Gastroesophageal sphincter (tissue), 4 donors: Measurements from ENCODE around the gene MPC1. TPM values are rescaled to one million over a fixed set of nuclear protein-coding genes. Genes with fewer than 3 reads are reported as not detected.
A peak's percentile ranks its signal among the peaks of the same experiment; 100 is the strongest.
"Not testable (repeated sequence)": the region's sequence is repeated elsewhere in the genome, so short reads cannot be mapped to it uniquely, and the experiment has no call there.

Experiments used
- ATAC-seq: fragments of 150-250 bp; one replicate; pipeline ENCODE4 v1.9.1; 2016; ENCODE audit warnings: mild to moderate bottlenecking, moderate library complexity
- H3K27ac ChIP-seq, 4 donors: fragments of 200-600 bp; sonication (generic) in 3 of 4; 1 replicate in 3 of 4; 2 replicates in 1 of 4; pipeline ENCODE4 v1.5.1; 2016 to 2019
- H3K27me3 ChIP-seq: fragments of 200-600 bp; sonication (generic); one replicate; pipeline ENCODE4 v1.5.1; 2019
- H3K36me3 ChIP-seq, 2 donors: fragments of 200-600 bp; sonication (generic); one replicate each; pipeline ENCODE4 v1.5.1; 2019; ENCODE audit warnings: control low read depth in 1 of 2
- H3K4me1 ChIP-seq, 3 donors: fragments of 200-600 bp; sonication (generic); 1 replicate in 2 of 3; 2 replicates in 1 of 3; pipeline ENCODE4 v1.5.1; 2016 to 2019; ENCODE audit warnings: control low read depth in 2 of 3
- H3K4me3 ChIP-seq, 2 donors: fragments of 200-600 bp; sonication (generic); one replicate each; pipeline ENCODE4 v1.5.1; 2019; ENCODE audit warnings: mild to moderate bottlenecking in 1 of 2, moderate library complexity in 1 of 2
- H3K9me3 ChIP-seq, 3 donors: fragments of 200-600 bp; sonication (generic); one replicate each; pipeline ENCODE4 v1.5.1; 2017 to 2019; ENCODE audit warnings: control low read depth in 2 of 3
- CTCF ChIP-seq, 4 experiments: fragments of 200-600 bp in 2 of 4; fragments of 450-650 bp in 2 of 4; sonication (generic) in 1 of 4; IDR thresholded peaks; one replicate each; pipeline ENCODE4 v1.5.1; 2017 to 2019; ENCODE audit warnings: antibody characterized with exemption in 4 of 4, mild to moderate bottlenecking in 2 of 4, moderate library complexity in 2 of 4
- EP300 ChIP-seq: sonication (generic); formaldehyde crosslinking; IDR thresholded peaks from one replicate; pipeline ENCODE4 v1.6.1; 2017; ENCODE audit warnings: antibody characterized with exemption, mild to moderate bottlenecking
- POLR2A ChIP-seq, 2 donors: fragments of 450-650 bp; IDR thresholded peaks; one replicate each; pipeline ENCODE4 v1.6.1; 2017; ENCODE audit warnings: antibody characterized with exemption in 2 of 2, mild to moderate bottlenecking in 2 of 2, moderate library complexity in 1 of 2
- POLR2AphosphoS5 ChIP-seq: sonication (generic); formaldehyde crosslinking; IDR thresholded peaks from one replicate; pipeline ENCODE4 v1.6.1; 2017; ENCODE audit warnings: antibody characterized with exemption
- WGBS, 2 donors: methylation state at CpG; one replicate each; pipeline ENCODE4 v1.1.5; 2018; ENCODE audit warnings: low coverage in 1 of 2; 5-methylcytosine and 5-hydroxymethylcytosine counted together
- total RNA-seq, 4 donors: library from RNA; depleted of rRNA; stranded (reverse); fragments of >200 nt; gene quantifications; one replicate each; pipeline ENCODE4 v1.1.0, GENCODE V29; 2016

Gene MPC1
- total RNA-seq, 4 donors from 2014 or later = 57.9 to 93.2 (median 72.8) TPM

GRCh38 chr6:166365221-166365620 lies 17.5 kb downstream of the MPC1 start:
- Histone ChIP-seq H3K27me3 (no peaks in the 10 kb centered on the region), H3K4me3 (no peak overlapping the region), H3K36me3 (peaks cover 0 to 56% of the 10 kb centered on the region in 2 donors), H3K27ac (peak overlapping the region; percentile 15 to 78 (median 76)), H3K9me3 (no peaks in the 10 kb centered on the region), H3K4me1 (peaks cover 0 to 26% (median 5%) of the 10 kb centered on the region in 3 donors)
- peak; percentile 38 for ATAC-seq
- TF ChIP-seq POLR2AphosphoS5 (no peak), EP300 (no peak), CTCF (IDR thresholded peaks at IDR 0.05) (no peak), POLR2A (IDR thresholded peaks at IDR 0.05) (no peak)
- 16 to 19% methylated on average over 2 of the region's 2 CpGs for WGBS, 2 donors

GRCh38 chr6:166364456-166364855 lies 18.3 kb downstream of the MPC1 start:
- Histone ChIP-seq H3K4me1 (peaks cover 0 to 26% (median 5%) of the 10 kb centered on the region in 3 donors), H3K4me3 (no peak overlapping the region), H3K36me3 (peaks cover 0 to 53% of the 10 kb centered on the region in 2 donors), H3K9me3 (no peaks in the 10 kb centered on the region), H3K27me3 (no peaks in the 10 kb centered on the region), H3K27ac (peak overlapping the region in 3 of 4 donors; percentile 74 to 78 (median 77))
- ATAC-seq = peak; percentile 75
- TF ChIP-seq POLR2A (IDR thresholded peaks at IDR 0.05) (no peak), POLR2AphosphoS5 (peak; percentile 8)
- WGBS, 2 donors = 32 to 49% methylated on average over 4 to 7 of the region's 7 CpGs

GRCh38 chr6:166362427-166362826 lies 20.3 kb downstream of the MPC1 start:
- H3K9me3 ChIP-seq, H3K4me3 ChIP-seq, H3K27me3 ChIP-seq, ATAC-seq: not testable (repeated sequence)
- Histone ChIP-seq H3K36me3 (peaks cover 0 to 48% of the 10 kb centered on the region in 2 donors), H3K27ac (peak overlapping the region in 1 of 4 donors; percentile 77), H3K4me1 (peaks cover 0 to 26% (median 5%) of the 10 kb centered on the region in 3 donors)
- 100% methylated on average over 1 to 3 of the region's 4 CpGs for WGBS, 2 donors

- WGBS, 2 donors = 67 to 85% methylated on average over 1 to 3 of the region's 3 CpGs
- ATAC-seq = no peak
- no peak overlapping the region for H3K27ac ChIP-seq
- H3K27me3 ChIP-seq = no peaks in the 10 kb centered on the region
- no peak overlapping the region for H3K4me3 ChIP-seq
- peaks cover 0 to 26% (median 5%) of the 10 kb centered on the region in 3 donors for H3K4me1 ChIP-seq
- TF ChIP-seq EP300 (no peak), CTCF (IDR thresholded peaks at IDR 0.05) (no peak), POLR2A (IDR thresholded peaks at IDR 0.05) (no peak), POLR2AphosphoS5 (no peak)
- no peaks in the 10 kb centered on the region for H3K9me3 ChIP-seq
- peaks cover 0 to 39% of the 10 kb centered on the region in 2 donors for H3K36me3 ChIP-seq
Measured at GRCh38 chr6:166361077-166361429, 21.7 kb downstream of the MPC1 start.

GRCh38 chr6:166360243-166361076 lies 22.3 kb downstream of the MPC1 start:
- no peaks in the 10 kb centered on the region for H3K27me3 ChIP-seq
- ATAC-seq = no peak
- no peak for TF ChIP-seq CTCF (IDR thresholded peaks at IDR 0.05)
- no peak for TF ChIP-seq EP300
- no peak for TF ChIP-seq POLR2AphosphoS5
- TF ChIP-seq POLR2A (IDR thresholded peaks at IDR 0.05) = no peak
- H3K4me1 ChIP-seq = peaks cover 0 to 20% (median 5%) of the 10 kb centered on the region in 3 donors
- no peaks in the 10 kb centered on the region for H3K9me3 ChIP-seq
- peaks cover 0 to 33% of the 10 kb centered on the region in 2 donors for H3K36me3 ChIP-seq
- no peak overlapping the region for H3K27ac ChIP-seq
- H3K4me3 ChIP-seq = no peak overlapping the region
- 75 to 82% methylated on average over 5 to 8 of the region's 8 CpGs for WGBS, 2 donors

- H3K9me3 ChIP-seq = no peaks in the 10 kb centered on the region
- peaks cover 4% of the 10 kb centered on the region for H3K27me3 ChIP-seq
- no peak overlapping the region for H3K4me3 ChIP-seq
- ATAC-seq = no peak
- no peak overlapping the region for H3K27ac ChIP-seq
- no peak for TF ChIP-seq POLR2A (IDR thresholded peaks at IDR 0.05)
- H3K36me3 ChIP-seq = no peaks in the 10 kb centered on the region
- 40 to 64% methylated on average over 4 of the region's 5 CpGs for WGBS, 2 donors
- H3K4me1 ChIP-seq = peaks cover 0 to 4% (median 0%) of the 10 kb centered on the region in 3 donors
Measured at GRCh38 chr6:166355552-166355951, 27.2 kb downstream of the MPC1 start.
